Mesendoderm (in vitro differentiated cells): Measurements from ENCODE around the gene THOC7.

ENCODE experiments used
- DNase-seq: peaks from one replicate; pipeline ENCODE4 v3.0.0; 2013
- H2AK5ac ChIP-seq: 2 replicates; pipeline ENCODE4 v1.6.1; 2013; ENCODE audit warnings: low read length, inconsistent platforms
- H2BK120ac ChIP-seq: 2 replicates; pipeline ENCODE4 v1.6.1; 2013; ENCODE audit warnings: low read depth, mild to moderate bottlenecking, low read length, moderate library complexity, mixed read lengths
- H2BK15ac ChIP-seq: replicated peaks from 2 replicates; pipeline ENCODE4 v1.6.1; 2013; ENCODE audit warnings: low read depth, mild to moderate bottlenecking, moderate library complexity
- H2BK5ac ChIP-seq: 2 replicates; pipeline ENCODE4 v1.6.1; 2013; ENCODE audit warnings: low read length, inconsistent platforms
- H3K18ac ChIP-seq: 2 replicates; pipeline ENCODE4 v1.6.1; 2013; ENCODE audit warnings: mild to moderate bottlenecking, low read length, mixed read lengths
- H3K23ac ChIP-seq: one replicate; pipeline ENCODE4 v1.6.1; 2013; ENCODE audit warnings: low read length
- H3K27ac ChIP-seq: 2 replicates; pipeline ENCODE4 v1.5.1; 2013; ENCODE audit warnings: low read depth, mild to moderate bottlenecking, inconsistent platforms, low read length, moderate library complexity
- H3K27me3 ChIP-seq: 2 replicates; pipeline ENCODE4 v1.6.1; 2013; ENCODE audit warnings: low read length, control low read depth, mild to moderate bottlenecking, inconsistent platforms; ENCODE audit not compliant: insufficient read depth, poor library complexity
- H3K36me3 ChIP-seq: 2 replicates; pipeline ENCODE4 v1.6.1; 2013; ENCODE audit warnings: low read length, inconsistent platforms; ENCODE audit not compliant: control insufficient read depth, insufficient read depth
- H3K4ac ChIP-seq: one replicate; pipeline ENCODE4 v1.6.1; 2013; ENCODE audit warnings: low read depth, mild to moderate bottlenecking, low read length, moderate library complexity
- H3K4me1 ChIP-seq: 2 replicates; pipeline ENCODE4 v1.6.1; 2013; ENCODE audit warnings: low read depth, low read length, inconsistent platforms; ENCODE audit not compliant: control insufficient read depth
- H3K4me2 ChIP-seq: 2 replicates; pipeline ENCODE4 v1.6.1; 2013; ENCODE audit warnings: low read length
- H3K4me3 ChIP-seq: 2 replicates; pipeline ENCODE4 v1.5.1; 2013; ENCODE audit warnings: mild to moderate bottlenecking, low read length
- H3K56ac ChIP-seq: one replicate; pipeline ENCODE4 v1.6.1; 2013; ENCODE audit warnings: low read length
- H3K79me1 ChIP-seq: 2 replicates; pipeline ENCODE4 v1.6.1; 2013; ENCODE audit warnings: low read length, inconsistent platforms
- H3K79me2 ChIP-seq: 2 replicates; pipeline ENCODE4 v1.6.1; 2013; ENCODE audit warnings: mild to moderate bottlenecking, low read length; ENCODE audit not compliant: control insufficient read depth, insufficient read depth
- H3K9ac ChIP-seq: 2 replicates; pipeline ENCODE4 v1.6.1; 2013; ENCODE audit warnings: low read length, inconsistent platforms
- H4K5ac ChIP-seq: one replicate; pipeline ENCODE4 v1.6.1; 2013; ENCODE audit warnings: low read length
- H4K8ac ChIP-seq: one replicate; pipeline ENCODE4 v1.6.1; 2013; ENCODE audit warnings: low read depth, mild to moderate bottlenecking, control low read depth, low read length, moderate library complexity
- WGBS: extraction: QIAGEN DNeasy Blood & Tissue Kit; methylation state at CpG from one replicate; pipeline ENCODE4 v1.1.7; 2013; ENCODE audit warnings: low lambda C conversion rate, missing lambda C conversion rate; ENCODE audit not compliant: insufficient coverage; ENCODE audit errors: extremely low coverage; 5-methylcytosine and 5-hydroxymethylcytosine counted together

Gene THOC7

DNA sequence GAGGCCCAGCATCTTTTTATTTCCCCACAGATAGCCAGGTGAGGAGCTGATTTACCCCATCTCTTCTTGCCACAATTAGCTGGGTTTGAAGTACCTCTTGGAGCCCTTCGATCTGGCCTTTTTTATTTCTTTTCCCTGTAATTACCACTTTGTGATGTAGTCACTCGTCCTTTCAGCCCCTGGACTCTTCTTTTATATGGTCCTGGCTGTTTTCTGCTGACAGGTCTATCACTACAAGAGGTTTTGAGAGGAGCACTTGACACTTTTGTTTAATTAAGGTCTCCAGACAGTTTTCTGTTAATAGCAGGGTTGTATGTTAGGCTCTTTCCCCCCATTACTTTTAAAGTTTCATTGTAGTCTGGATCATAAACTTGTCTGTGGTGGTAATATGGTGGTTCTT, 11.9 kb upstream of the THOC7 start:
- Histone ChIP-seq H2AK5ac (no peak overlapping the region), H3K36me3 (no peaks in the 10 kb centered on the region), H3K4ac (no peak overlapping the region), H3K18ac (no peak overlapping the region), H3K79me2 (peaks cover 24% of the 10 kb centered on the region), H3K4me1 (peaks cover 11% of the 10 kb centered on the region), H4K5ac (no peak overlapping the region), H3K23ac (no peak overlapping the region), H4K8ac (no peak overlapping the region), H3K27me3 (no peaks in the 10 kb centered on the region), H2BK15ac (no peak overlapping the region), H2BK120ac (no peak overlapping the region), H3K9ac (no peak overlapping the region), H3K79me1 (peaks cover 21% of the 10 kb centered on the region), H3K27ac (no peak overlapping the region), H3K4me3 (no peak overlapping the region), H3K56ac (no peak overlapping the region), H3K4me2 (no peak overlapping the region), H2BK5ac (no peak overlapping the region)
- WGBS: no CpG with 5 or more reads among the region's 2 CpGs
- DNase-seq: no peak

DNA sequence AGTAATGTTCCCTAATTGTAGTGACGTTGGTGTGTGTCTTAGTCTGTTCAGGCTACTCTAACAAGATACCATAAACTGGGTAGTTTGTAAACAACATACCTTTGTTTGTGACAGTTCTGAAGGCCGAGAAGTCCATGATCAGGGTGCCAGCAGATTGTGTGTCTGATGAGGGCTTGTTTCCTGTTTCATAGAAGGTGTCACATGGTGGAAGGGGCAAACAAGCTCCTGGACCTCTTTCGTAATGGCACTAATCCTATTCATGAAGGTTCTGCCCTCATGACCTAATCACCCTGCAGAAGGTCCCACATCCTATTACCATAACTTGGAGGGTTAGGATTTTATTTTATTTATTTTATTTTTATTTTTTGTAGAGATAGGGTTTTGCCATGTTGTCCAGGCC, 11.2 kb upstream of the THOC7 start:
- H3K4me1 ChIP-seq: peaks cover 12% of the 10 kb centered on the region
- H3K4me2 ChIP-seq: no peak overlapping the region
- peaks cover 25% of the 10 kb centered on the region for H3K79me2 ChIP-seq
- H2AK5ac ChIP-seq: no peak overlapping the region
- H3K79me1 ChIP-seq: peaks cover 24% of the 10 kb centered on the region
- H2BK120ac ChIP-seq: no peak overlapping the region
- H3K18ac ChIP-seq: no peak overlapping the region
- H3K4me3 ChIP-seq: no peak overlapping the region
- no peaks in the 10 kb centered on the region for H3K27me3 ChIP-seq
- no peak overlapping the region for H3K27ac ChIP-seq
- H3K9ac ChIP-seq: no peak overlapping the region
- H4K5ac ChIP-seq: no peak overlapping the region
- H2BK15ac ChIP-seq: no peak overlapping the region
- no peak overlapping the region for H2BK5ac ChIP-seq
- no peak overlapping the region for H3K23ac ChIP-seq
- no CpG with 5 or more reads among the region's 3 CpGs for WGBS
- no peak for DNase-seq
- no peak overlapping the region for H3K4ac ChIP-seq
- no peaks in the 10 kb centered on the region for H3K36me3 ChIP-seq
- no peak overlapping the region for H4K8ac ChIP-seq
- no peak overlapping the region for H3K56ac ChIP-seq

DNA sequence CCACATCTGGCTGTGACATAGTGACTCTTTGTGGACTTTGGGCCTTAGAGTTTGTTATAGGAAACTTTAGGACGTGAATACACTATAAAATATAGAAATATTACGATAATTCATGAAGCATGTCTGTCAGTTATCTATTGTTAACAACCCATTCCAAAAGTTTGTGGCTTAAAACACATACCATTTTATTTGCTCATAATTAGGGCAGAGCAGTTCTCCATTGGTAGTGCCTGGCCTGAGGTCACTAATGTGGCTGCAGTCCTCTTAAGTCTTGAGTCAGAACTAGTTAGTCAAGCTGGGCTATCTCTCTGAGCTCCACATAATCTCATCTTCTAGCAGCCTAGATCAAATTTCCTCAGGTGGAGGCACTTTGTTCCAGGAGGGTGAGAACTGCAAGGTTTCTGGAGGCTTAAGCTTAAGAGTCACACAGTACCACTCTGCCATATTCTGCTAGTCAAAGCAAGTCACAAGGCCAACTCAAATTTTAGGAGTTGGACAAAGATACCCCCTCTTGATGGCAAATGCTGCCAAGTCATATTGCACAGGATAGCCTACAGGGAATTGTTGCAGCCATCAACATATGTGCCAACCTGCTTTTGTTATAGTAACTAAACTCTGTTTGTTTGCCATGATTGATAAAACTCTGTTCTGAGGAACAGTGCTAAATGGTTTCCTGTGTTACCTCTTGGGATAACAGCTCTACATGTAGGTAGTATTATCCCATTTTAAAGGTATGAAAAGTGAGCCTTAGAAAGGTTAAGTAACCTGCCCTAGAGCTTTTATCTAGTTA, 8.7 kb upstream of the THOC7 start:
- no peak overlapping the region for H4K8ac ChIP-seq
- no peak overlapping the region for H3K4me2 ChIP-seq
- H2BK5ac ChIP-seq: no peak overlapping the region
- no peak overlapping the region for H3K4ac ChIP-seq
- WGBS: no CpG with 5 or more reads among the region's 2 CpGs
- no peak overlapping the region for H3K23ac ChIP-seq
- H2BK120ac ChIP-seq: no peak overlapping the region
- peaks cover 3% of the 10 kb centered on the region for H3K4me1 ChIP-seq
- H3K9ac ChIP-seq: no peak overlapping the region
- no peak overlapping the region for H3K18ac ChIP-seq
- H3K56ac ChIP-seq: no peak overlapping the region
- peak; percentile 79 for DNase-seq
- no peak overlapping the region for H3K4me3 ChIP-seq
- no peak overlapping the region for H2BK15ac ChIP-seq
- peaks cover 29% of the 10 kb centered on the region for H3K79me2 ChIP-seq
- H3K27me3 ChIP-seq: no peaks in the 10 kb centered on the region
- no peak overlapping the region for H3K27ac ChIP-seq
- peaks cover 21% of the 10 kb centered on the region for H3K79me1 ChIP-seq
- no peak overlapping the region for H2AK5ac ChIP-seq
- H3K36me3 ChIP-seq: no peaks in the 10 kb centered on the region
- no peak overlapping the region for H4K5ac ChIP-seq

DNA sequence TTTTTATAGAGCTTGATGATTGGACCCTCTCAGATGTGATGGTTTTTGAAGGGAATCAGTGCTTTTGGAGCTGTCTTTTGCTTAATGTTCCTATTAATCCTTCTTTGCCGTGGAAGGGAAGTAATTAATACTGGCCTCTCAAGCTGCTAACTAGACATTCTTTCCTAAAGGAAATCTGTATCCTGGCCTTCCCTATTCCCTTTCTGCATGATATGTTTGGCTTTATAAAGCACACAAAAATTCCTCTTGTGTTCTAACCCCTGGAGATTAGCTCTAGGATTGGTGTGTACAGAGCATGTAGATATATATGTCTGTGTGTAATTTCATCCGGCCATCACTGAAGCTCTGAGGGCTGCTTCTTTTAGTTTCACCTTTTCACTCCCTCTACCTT, 7.0 kb upstream of the THOC7 start:
- no peak overlapping the region for H3K4me2 ChIP-seq
- WGBS: no CpG with 5 or more reads among the region's 2 CpGs
- H3K27ac ChIP-seq: no peak overlapping the region
- peaks cover 19% of the 10 kb centered on the region for H3K79me1 ChIP-seq
- no peak overlapping the region for H2AK5ac ChIP-seq
- no peak overlapping the region for H2BK120ac ChIP-seq
- no peak overlapping the region for H3K9ac ChIP-seq
- peaks cover 3% of the 10 kb centered on the region for H3K4me1 ChIP-seq
- H3K23ac ChIP-seq: no peak overlapping the region
- no peak for DNase-seq
- no peak overlapping the region for H2BK15ac ChIP-seq
- no peak overlapping the region for H2BK5ac ChIP-seq
- no peak overlapping the region for H4K8ac ChIP-seq
- H3K27me3 ChIP-seq: no peaks in the 10 kb centered on the region
- H3K4me3 ChIP-seq: no peak overlapping the region
- no peak overlapping the region for H3K56ac ChIP-seq
- H4K5ac ChIP-seq: no peak overlapping the region
- no peaks in the 10 kb centered on the region for H3K36me3 ChIP-seq
- H3K18ac ChIP-seq: no peak overlapping the region
- H3K4ac ChIP-seq: no peak overlapping the region
- H3K79me2 ChIP-seq: peaks cover 30% of the 10 kb centered on the region

DNA sequence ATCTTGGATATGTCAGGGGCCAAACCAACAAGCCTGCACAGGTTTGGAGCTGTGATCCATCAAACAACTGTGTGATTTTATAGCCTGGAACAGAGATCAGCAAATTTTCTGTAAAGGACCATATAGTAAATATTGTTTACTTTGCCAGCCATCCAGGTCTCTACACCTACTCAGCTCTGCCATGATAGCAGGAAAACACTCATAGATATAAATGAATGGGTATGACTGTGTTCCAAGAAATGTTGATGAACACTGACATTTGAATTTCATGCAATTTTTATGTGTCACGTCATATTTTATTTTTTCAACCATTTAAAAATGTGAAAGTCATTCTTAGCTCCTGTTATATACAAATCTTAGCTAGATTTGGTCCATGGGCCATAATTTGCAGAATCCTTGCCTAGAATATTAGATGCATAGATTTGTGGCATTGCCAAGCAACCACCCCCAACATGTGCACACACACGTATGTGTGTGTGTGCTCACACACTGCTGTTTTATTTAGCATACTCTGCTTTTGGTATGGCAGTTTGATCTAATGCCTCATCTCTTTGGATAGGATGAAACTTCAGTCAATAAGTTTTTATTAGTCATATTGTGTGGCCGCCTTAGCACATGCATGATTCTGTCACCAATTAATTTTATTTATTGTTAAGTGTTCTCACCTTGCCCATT, 6.5 kb upstream of the THOC7 start:
- H3K4me3 ChIP-seq: no peak overlapping the region
- no peak overlapping the region for H3K23ac ChIP-seq
- H3K79me2 ChIP-seq: peaks cover 32% of the 10 kb centered on the region
- H3K36me3 ChIP-seq: no peaks in the 10 kb centered on the region
- H3K56ac ChIP-seq: no peak overlapping the region
- no peak overlapping the region for H3K9ac ChIP-seq
- peaks cover 16% of the 10 kb centered on the region for H3K79me1 ChIP-seq
- no peak overlapping the region for H3K4ac ChIP-seq
- no peak overlapping the region for H2BK120ac ChIP-seq
- H3K4me1 ChIP-seq: peaks cover 3% of the 10 kb centered on the region
- no peak overlapping the region for H2BK15ac ChIP-seq
- no peak overlapping the region for H3K27ac ChIP-seq
- no peak overlapping the region for H4K5ac ChIP-seq
- no peak overlapping the region for H2BK5ac ChIP-seq
- H2AK5ac ChIP-seq: no peak overlapping the region
- WGBS: no CpG with 5 or more reads among the region's 3 CpGs
- no peak overlapping the region for H4K8ac ChIP-seq
- DNase-seq: no peak
- H3K27me3 ChIP-seq: no peaks in the 10 kb centered on the region
- H3K18ac ChIP-seq: no peak overlapping the region
- no peak overlapping the region for H3K4me2 ChIP-seq
